ENCODE results near the gene LAIR1.
A peak's percentile ranks its signal among the peaks of the same experiment; 100 is the strongest.

LAIR1 gene

DNA sequence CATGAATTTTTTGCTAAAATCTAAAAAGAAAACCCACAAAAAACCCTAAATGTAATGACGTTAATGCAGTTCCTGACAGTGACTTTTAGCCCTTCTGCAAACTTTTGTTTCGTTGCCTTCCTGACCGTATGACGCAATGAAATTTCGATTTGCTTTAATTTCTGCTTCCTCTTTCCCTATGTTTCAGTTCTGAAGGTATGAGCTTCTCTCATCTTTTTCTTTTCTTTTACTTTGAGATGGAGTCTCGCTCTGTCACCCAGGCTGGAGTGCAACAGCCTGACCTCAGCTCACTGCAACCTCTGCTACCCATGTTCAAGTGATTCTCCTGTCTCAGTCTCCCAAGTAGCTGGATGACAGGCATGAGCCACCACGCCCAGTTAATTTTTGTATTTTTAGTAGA, 45.7 kb downstream of the LAIR1 start:
- Histone ChIP-seq H3K4me1 (ENCODE audit: control insufficient read depth, low read depth, low read length) (no peaks in the 10 kb centered on the region), H2BK5ac (ENCODE audit: low read length) (no peak overlapping the region), H3K18ac (ENCODE audit: low read length) (no peak overlapping the region), H3K4me3 (ENCODE audit: low read length) (no peak overlapping the region), H3K79me2 (ENCODE audit: control insufficient read depth, insufficient read depth, low read length) (no peaks in the 10 kb centered on the region), H3K56ac (ENCODE audit: low read length) (no peak overlapping the region), H2BK120ac (ENCODE audit: low read depth, low read length) (no peak overlapping the region), H3K27ac (ENCODE audit: low read depth, low read length) (no peak overlapping the region), H4K5ac (ENCODE audit: low read length) (no peak overlapping the region), H2BK15ac (replicated peaks; ENCODE audit: low read depth) (no peak overlapping the region), H4K8ac (ENCODE audit: low read depth, low read length) (no peak overlapping the region), H2AK5ac (ENCODE audit: low read length) (no peak overlapping the region), H3K4ac (ENCODE audit: low read depth, low read length) (no peak overlapping the region), H3K23ac (ENCODE audit: low read length) (no peak overlapping the region), H3K9ac (ENCODE audit: low read length) (no peak overlapping the region), H3K79me1 (ENCODE audit: low read length) (no peaks in the 10 kb centered on the region), H3K27me3 (ENCODE audit: insufficient read depth, low read length, poor library complexity) (no peaks in the 10 kb centered on the region), H3K4me2 (ENCODE audit: low read length) (no peak overlapping the region), H3K36me3 (ENCODE audit: control insufficient read depth, insufficient read depth, low read length) (no peaks in the 10 kb centered on the region)
- no peak for DNase-seq
- no CpG with 5 or more reads among the region's 7 CpGs for WGBS (ENCODE audit: extremely low coverage, insufficient coverage, low lambda C conversion rate)

DNA sequence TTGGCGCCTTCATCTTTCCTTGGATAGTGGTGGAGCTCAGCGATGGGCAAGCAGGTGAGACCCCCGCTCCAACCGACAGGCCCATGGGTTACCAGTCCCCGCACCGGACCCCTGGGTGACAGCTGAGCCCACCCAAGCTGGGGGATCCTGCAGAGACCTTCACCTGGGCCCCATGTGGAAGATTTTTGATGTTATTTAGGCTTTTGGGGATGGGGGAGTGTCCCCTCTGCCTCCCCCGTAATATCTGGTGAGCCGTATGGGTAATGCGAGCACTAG, 46.8 kb downstream of the LAIR1 start:
- Histone ChIP-seq H3K18ac (ENCODE audit: low read length) (no peak overlapping the region), H2BK15ac (replicated peaks; ENCODE audit: low read depth) (no peak overlapping the region), H3K23ac (ENCODE audit: low read length) (no peak overlapping the region), H3K36me3 (ENCODE audit: control insufficient read depth, insufficient read depth, low read length) (no peaks in the 10 kb centered on the region), H3K9ac (ENCODE audit: low read length) (no peak overlapping the region), H3K4me1 (ENCODE audit: control insufficient read depth, low read depth, low read length) (no peaks in the 10 kb centered on the region), H3K79me2 (ENCODE audit: control insufficient read depth, insufficient read depth, low read length) (no peaks in the 10 kb centered on the region), H3K79me1 (ENCODE audit: low read length) (no peaks in the 10 kb centered on the region), H3K56ac (ENCODE audit: low read length) (no peak overlapping the region), H2BK120ac (ENCODE audit: low read depth, low read length) (no peak overlapping the region), H4K8ac (ENCODE audit: low read depth, low read length) (no peak overlapping the region), H3K4ac (ENCODE audit: low read depth, low read length) (no peak overlapping the region), H2BK5ac (ENCODE audit: low read length) (no peak overlapping the region), H4K5ac (ENCODE audit: low read length) (no peak overlapping the region), H2AK5ac (ENCODE audit: low read length) (no peak overlapping the region), H3K27ac (ENCODE audit: low read depth, low read length) (no peak overlapping the region), H3K4me2 (ENCODE audit: low read length) (no peak overlapping the region), H3K4me3 (ENCODE audit: low read length) (no peak overlapping the region), H3K27me3 (ENCODE audit: insufficient read depth, low read length, poor library complexity) (no peaks in the 10 kb centered on the region)
- WGBS (ENCODE audit: extremely low coverage, insufficient coverage, low lambda C conversion rate): no CpG with 5 or more reads among the region's 9 CpGs
- DNase-seq: no peak

DNA sequence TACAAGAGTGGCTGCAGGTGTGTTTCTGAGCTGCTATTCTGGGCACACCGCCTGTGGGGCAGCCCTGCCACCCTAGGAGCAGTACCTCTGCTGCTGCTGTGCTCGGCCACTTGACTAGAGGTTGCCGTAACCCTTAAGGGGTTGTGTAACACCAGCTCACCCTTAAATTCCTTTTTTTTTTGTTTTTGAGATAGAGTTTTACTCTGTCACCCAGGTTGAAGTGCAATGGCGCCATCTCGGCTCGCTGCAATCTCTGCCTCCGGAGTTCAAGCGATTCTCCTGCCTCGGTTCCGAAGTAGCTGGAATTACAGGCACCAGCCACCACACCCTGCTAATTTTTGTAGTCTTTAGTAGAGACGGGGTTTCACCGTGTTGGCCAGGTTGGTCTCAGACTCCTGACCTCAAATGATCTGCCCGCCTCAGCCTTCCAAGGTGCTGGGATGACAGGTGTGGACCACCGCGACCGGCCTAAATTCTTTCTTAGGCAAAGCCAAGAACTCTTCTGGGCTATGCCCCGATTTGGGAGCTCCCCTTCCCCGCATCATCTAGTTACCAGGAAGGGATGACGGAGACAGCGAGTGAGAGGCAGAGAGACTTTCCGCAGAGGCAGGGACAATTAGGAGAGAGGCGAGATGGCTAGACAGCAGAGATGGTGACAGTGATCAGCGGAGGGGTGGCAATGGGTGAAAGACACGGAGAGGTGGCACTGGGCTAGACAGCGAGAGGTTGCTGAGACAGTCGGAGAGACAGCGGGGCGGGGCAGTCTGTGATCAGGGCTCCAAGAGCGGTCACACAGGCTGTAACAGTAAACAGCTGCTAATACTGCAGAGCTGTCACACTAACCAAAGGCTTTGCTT, 47.4 kb downstream of the LAIR1 start:
- no CpG with 5 or more reads among the region's 29 CpGs for WGBS (ENCODE audit: extremely low coverage, insufficient coverage, low lambda C conversion rate)
- H4K8ac ChIP-seq (ENCODE audit: low read depth, low read length): no peak overlapping the region

DNA sequence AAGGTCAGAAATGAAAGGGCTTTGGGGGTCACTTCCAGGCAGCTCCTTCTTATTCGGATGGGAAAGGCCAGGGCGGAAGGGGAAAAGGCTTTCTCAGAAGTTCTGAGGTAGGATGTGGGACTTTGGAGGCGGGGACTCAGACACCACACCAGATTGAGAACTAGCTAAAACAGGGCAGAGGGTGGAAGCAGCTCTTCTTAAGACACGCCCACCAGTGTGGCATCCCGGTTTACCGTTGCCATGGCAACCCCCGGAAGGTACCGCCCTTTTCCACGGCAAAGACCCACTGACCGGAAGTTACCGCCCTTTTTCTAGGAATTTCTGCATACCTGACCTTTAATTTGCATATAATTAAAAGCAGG, 48.0 kb downstream of the LAIR1 start:
- Histone ChIP-seq H3K23ac (ENCODE audit: low read length) (no peak overlapping the region), H4K8ac (ENCODE audit: low read depth, low read length) (no peak overlapping the region), H3K4me3 (ENCODE audit: low read length) (no peak overlapping the region), H3K79me2 (ENCODE audit: control insufficient read depth, insufficient read depth, low read length) (no peaks in the 10 kb centered on the region), H3K36me3 (ENCODE audit: control insufficient read depth, insufficient read depth, low read length) (no peaks in the 10 kb centered on the region), H3K18ac (ENCODE audit: low read length) (no peak overlapping the region), H2BK15ac (replicated peaks; ENCODE audit: low read depth) (no peak overlapping the region), H4K5ac (ENCODE audit: low read length) (no peak overlapping the region), H3K27ac (ENCODE audit: low read depth, low read length) (no peak overlapping the region), H3K56ac (ENCODE audit: low read length) (no peak overlapping the region), H2BK120ac (ENCODE audit: low read depth, low read length) (no peak overlapping the region), H3K27me3 (ENCODE audit: insufficient read depth, low read length, poor library complexity) (no peaks in the 10 kb centered on the region), H3K4me2 (ENCODE audit: low read length) (no peak overlapping the region), H2BK5ac (ENCODE audit: low read length) (no peak overlapping the region), H3K9ac (ENCODE audit: low read length) (no peak overlapping the region), H3K4me1 (ENCODE audit: control insufficient read depth, low read depth, low read length) (no peaks in the 10 kb centered on the region), H2AK5ac (ENCODE audit: low read length) (no peak overlapping the region), H3K4ac (ENCODE audit: low read depth, low read length) (no peak overlapping the region), H3K79me1 (ENCODE audit: low read length) (no peaks in the 10 kb centered on the region)
- no CpG with 5 or more reads among the region's 11 CpGs for WGBS (ENCODE audit: extremely low coverage, insufficient coverage, low lambda C conversion rate)
- DNase-seq: peak; percentile 59

More for the DNA sequence above, 47.4 kb downstream of the LAIR1 start:
- H3K79me2 ChIP-seq (ENCODE audit: control insufficient read depth, insufficient read depth, low read length): no peaks in the 10 kb centered on the region
- H3K36me3 ChIP-seq (ENCODE audit: control insufficient read depth, insufficient read depth, low read length): no peaks in the 10 kb centered on the region
- no peak overlapping the region for H3K4me3 ChIP-seq (ENCODE audit: low read length)
- H2BK5ac ChIP-seq (ENCODE audit: low read length): no peak overlapping the region
- H3K18ac ChIP-seq (ENCODE audit: low read length): no peak overlapping the region
- H2BK120ac ChIP-seq (ENCODE audit: low read depth, low read length): no peak overlapping the region
- H3K79me1 ChIP-seq (ENCODE audit: low read length): no peaks in the 10 kb centered on the region
- no peak overlapping the region for H3K27ac ChIP-seq (ENCODE audit: low read depth, low read length)
- H3K27me3 ChIP-seq (ENCODE audit: insufficient read depth, low read length, poor library complexity): no peaks in the 10 kb centered on the region
- DNase-seq: no peak
- no peak overlapping the region for H2AK5ac ChIP-seq (ENCODE audit: low read length)
- H3K4me1 ChIP-seq (ENCODE audit: control insufficient read depth, low read depth, low read length): no peaks in the 10 kb centered on the region
- no peak overlapping the region for H3K23ac ChIP-seq (ENCODE audit: low read length)
- no peak overlapping the region for H3K4ac ChIP-seq (ENCODE audit: low read depth, low read length)
- no peak overlapping the region for H3K4me2 ChIP-seq (ENCODE audit: low read length)
- no peak overlapping the region for H2BK15ac ChIP-seq (replicated peaks; ENCODE audit: low read depth)
- H3K9ac ChIP-seq (ENCODE audit: low read length): no peak overlapping the region
- no peak overlapping the region for H3K56ac ChIP-seq (ENCODE audit: low read length)
- H4K5ac ChIP-seq (ENCODE audit: low read length): no peak overlapping the region

DNA sequence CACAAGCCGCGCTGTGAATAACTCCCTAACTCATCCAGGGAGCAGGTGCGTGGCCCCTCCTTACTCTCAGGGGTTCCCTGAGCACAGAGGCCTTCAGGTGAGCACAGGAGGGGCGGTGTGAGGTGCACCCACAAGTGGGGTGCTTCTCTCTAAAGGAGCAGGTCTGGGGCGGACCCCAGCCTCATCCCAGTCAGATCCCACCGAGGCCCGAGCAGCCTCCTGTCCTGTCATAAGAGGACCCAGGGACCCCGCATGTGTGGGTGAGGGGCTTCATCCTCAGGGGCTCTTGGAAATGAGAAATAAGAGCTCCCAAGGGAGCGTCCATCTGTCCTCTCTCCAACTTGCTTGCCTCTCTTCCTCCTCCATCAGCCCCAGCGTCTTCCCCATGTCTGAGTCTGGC, 48.8 kb downstream of the LAIR1 start:
- no peak overlapping the region for H3K4ac ChIP-seq (ENCODE audit: low read depth, low read length)
- no peaks in the 10 kb centered on the region for H3K79me2 ChIP-seq (ENCODE audit: control insufficient read depth, insufficient read depth, low read length)
- DNase-seq: no peak

More for the DNA sequence above, 48.8 kb downstream of the LAIR1 start:
- H3K18ac ChIP-seq (ENCODE audit: low read length): no peak overlapping the region
- H3K27ac ChIP-seq (ENCODE audit: low read depth, low read length): no peak overlapping the region
- H3K27me3 ChIP-seq (ENCODE audit: insufficient read depth, low read length, poor library complexity): no peaks in the 10 kb centered on the region
- H3K79me1 ChIP-seq (ENCODE audit: low read length): no peaks in the 10 kb centered on the region
- no peaks in the 10 kb centered on the region for H3K4me1 ChIP-seq (ENCODE audit: control insufficient read depth, low read depth, low read length)
- no peak overlapping the region for H4K5ac ChIP-seq (ENCODE audit: low read length)
- no peak overlapping the region for H2AK5ac ChIP-seq (ENCODE audit: low read length)
- no peak overlapping the region for H2BK15ac ChIP-seq (replicated peaks; ENCODE audit: low read depth)
- no peaks in the 10 kb centered on the region for H3K36me3 ChIP-seq (ENCODE audit: control insufficient read depth, insufficient read depth, low read length)
- no peak overlapping the region for H2BK5ac ChIP-seq (ENCODE audit: low read length)
- H3K56ac ChIP-seq (ENCODE audit: low read length): no peak overlapping the region
- no peak overlapping the region for H3K9ac ChIP-seq (ENCODE audit: low read length)
- no peak overlapping the region for H4K8ac ChIP-seq (ENCODE audit: low read depth, low read length)
- H2BK120ac ChIP-seq (ENCODE audit: low read depth, low read length): no peak overlapping the region
- no peak overlapping the region for H3K4me2 ChIP-seq (ENCODE audit: low read length)
- no CpG with 5 or more reads among the region's 10 CpGs for WGBS (ENCODE audit: extremely low coverage, insufficient coverage, low lambda C conversion rate)
- no peak overlapping the region for H3K4me3 ChIP-seq (ENCODE audit: low read length)
- no peak overlapping the region for H3K23ac ChIP-seq (ENCODE audit: low read length)

Measured in mesendoderm (in vitro differentiated cells).